ENCODE data around the gene ELAVL4.

The ELAVL4 gene

GRCh38 chr1:50180367-50180766 lies 71.6 kb downstream of the ELAVL4 start:
- no peak for DNase-seq

GRCh38 chr1:50181027-50181663 lies 72.4 kb downstream of the ELAVL4 start:
- DNase-seq, result no peak

DNA sequence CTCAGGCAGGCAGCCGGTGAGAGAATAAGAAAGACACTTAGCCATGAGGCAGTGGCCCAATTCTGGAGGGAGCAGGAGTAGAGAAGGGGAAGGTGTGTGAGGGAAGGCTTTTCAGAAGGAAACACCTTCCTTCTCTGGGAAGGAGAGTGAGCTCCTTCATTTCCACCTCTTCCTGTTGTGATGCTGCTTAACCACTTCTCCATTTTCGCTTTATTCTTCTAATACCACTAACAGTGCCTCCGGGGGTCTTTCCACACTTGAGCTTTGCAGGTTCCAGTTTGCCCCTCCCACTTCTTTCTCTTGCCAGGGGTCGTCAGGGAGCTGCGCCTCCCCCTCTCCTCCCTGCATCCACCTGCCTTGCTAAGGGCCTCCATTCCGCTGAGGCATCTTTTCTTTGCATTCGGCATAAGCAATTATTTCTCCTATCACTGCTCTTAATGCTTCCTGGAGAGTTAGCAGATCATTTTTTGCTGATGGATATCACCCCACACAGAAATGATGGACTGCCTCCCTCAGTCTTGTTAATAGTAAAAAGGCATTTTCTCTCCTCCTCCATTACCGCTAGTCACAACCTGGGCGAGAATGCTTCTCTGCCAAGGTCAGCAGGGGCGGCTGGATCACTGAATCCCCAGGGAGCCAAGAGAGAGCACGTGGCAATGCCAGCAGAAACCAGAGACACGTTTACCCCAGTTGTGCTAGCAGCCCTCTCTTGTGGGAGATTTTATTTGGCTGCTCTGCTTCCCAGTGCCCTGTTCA lies 74.8 kb downstream of the ELAVL4 start:
- DNase-seq, result no peak

GRCh38 chr1:50189369-50189768 lies 80.6 kb downstream of the ELAVL4 start:
- DNase-seq, result peak; percentile 4

DNA sequence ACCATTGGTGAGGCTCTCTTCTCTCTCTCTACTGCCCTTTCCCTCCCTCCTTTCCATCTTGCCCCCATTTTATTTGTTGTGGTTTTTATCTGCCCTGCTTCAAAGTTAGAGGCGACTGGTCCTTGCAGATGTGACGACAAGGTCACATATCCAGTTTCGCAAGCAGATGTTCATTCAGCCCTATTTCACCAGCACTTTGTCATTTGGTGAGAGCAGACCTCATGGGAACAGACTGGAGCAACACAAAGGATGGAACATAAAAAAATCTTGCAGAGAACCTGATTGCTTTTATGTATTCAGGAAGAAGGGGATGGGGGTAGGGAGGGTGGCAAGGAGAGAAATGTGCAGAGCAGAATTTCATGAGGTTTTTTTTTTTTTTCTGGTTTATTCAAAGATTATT lies 84.3 kb downstream of the ELAVL4 start:
- no peak for DNase-seq

DNA sequence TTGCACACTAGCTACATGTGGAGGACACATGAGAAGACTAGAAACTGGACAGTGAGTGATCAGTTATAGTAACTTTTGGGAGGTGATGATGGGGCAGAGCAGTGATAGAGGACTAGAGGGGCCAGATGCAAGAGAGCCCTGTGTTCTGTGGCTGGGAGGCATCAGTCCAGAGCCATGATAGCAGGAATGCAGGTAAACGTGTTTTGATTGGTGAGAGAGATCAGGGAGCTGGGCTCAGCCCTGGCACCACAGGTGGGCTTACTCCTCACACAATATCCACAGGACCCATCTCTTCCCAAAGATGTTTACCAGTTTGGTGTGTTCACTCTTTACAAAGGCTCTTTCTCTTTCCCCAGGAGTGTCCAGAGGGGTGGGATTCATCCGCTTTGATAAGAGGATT lies 86.5 kb downstream of the ELAVL4 start:
- no peak for DNase-seq

- DNase-seq, result no peak
These were observed 87.4 kb downstream of the ELAVL4 start for GRCh38 chr1:50196081-50196480.

DNA sequence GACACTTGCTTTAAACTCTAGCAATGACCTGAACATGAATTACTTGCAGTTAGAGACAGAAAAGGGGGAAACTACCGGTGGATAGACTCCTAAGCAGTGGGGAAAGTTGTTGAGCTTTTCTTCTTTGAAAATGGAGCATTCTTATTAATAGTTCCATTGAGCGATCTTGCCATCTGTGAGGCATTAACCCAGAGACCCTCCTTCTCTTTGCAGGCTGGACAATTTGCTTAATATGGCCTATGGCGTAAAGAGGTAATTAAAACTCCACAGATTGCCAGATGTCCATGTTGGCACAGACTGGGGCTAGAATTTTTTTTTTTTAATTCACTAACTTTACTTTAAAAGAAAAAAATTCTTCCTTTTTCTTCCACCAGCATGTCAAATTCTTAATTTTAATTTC lies 88.5 kb downstream of the ELAVL4 start:
- DNase-seq, result no peak

DNA sequence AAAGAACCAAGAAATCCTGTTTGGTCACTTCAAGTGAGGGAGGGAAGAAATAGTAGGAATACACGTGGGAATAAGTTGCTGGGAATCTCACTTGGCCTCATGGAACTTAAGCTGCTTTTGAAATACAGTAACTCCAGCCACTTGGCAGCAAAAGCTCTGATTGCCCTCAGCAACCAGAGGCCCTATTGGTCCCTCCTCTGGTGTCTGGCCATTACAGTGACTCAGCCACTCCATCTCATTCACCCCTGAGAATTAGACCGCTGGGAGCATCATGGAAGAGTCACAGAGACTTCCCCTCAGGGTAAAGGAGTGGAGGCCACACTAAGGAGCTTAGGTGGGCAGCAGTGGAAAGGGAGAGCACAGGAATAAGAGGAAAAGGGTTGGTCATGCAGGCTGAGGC lies 99.6 kb downstream of the ELAVL4 start:
- DNase-seq, result no peak

DNA sequence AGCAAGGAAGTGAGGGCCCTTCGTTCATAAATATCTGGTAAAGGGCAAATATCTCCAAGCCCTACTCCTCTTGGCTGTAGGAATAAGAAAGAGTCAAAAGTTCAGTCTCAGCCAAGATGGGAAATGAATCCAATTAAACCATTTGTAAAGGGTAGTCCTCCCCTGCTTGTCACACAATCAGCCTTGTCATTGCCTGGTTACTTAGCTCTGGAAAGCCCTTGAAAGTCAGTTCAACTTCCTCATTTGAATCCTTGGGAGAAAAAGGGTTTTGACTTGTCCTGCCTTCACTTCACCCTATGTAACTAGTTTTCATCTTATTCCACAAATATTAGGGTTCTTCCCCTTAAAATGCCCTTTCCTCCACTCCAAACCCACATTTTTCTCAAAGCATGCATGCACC lies 100.0 kb downstream of the ELAVL4 start:
- no peak for DNase-seq

DNA sequence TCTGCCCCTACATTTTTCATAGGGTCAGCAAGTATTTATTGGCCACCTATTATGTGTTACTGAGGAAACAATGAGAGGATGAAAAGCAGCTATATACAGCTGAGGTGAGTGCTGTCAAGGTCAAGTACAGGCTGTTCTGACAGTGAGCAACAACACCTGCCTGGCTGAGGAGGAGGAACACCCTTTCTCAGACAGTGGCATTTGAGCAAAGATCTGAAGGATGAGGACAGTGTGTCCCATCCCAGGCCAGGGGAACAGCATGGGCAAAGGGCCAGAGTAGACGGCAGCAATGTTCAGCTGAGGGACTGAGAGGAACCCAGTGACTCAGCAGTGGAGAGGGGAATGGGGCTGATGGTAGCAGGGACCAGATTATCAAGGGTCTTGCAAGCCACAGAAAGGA lies 101.0 kb downstream of the ELAVL4 start:
- DNase-seq, result no peak

DNA sequence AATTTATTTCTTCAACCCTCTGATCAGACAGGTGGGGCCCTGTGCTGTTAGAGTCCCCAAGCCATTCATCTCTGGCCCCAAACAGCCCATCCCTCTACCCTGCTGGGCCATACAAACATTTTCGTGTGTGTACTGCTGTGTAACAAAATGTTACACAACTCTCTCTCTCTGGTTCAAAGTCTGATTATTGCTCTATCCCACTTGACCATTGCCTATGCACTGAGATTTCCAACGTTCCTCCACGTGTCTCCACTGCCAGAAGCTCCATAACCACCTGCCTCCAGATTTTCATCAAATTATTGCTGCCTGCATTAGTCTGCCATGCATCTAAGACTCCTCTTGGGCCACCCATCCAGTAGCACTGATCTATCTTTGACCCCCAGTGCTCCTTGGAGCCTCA lies 104.8 kb downstream of the ELAVL4 start:
- no peak for DNase-seq

- DNase-seq, result no peak
These were observed 106.0 kb downstream of the ELAVL4 start for GRCh38 chr1:50214717-50215116.

DNA sequence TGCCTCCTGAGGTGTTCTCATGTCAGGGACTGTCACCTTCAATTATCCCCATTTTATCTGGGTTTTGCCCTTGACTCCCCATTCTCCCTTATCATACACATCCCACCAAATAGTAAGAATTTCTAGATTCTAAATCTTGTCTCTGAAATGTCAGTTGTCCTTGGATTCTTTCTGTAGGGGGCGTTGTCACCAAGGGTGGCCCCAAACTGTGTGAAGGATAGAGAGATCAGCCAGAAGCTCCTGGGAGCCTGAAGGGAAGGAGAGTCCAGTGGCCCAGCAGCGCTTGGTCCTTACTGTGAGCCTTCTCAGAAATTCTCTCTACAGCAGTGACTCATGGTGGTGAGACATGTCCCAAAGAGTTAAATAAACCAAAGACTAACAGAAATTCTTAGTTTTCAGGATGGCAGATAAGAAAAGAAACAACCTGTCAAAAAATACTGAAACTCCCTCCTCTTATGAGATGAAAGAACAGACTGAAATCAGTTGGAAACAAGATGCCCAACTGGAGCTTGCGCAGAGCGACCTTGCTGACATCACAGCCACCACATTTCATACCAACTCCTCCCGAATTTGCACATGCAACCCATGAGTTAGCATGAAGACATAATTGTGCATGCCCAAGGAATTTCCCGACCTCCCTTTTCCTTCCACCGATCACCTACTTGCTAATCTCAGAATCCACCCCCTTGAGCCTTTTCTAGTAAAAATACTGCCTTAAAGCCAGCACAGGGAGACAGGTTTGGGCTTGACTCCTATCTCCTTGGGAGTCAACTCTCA lies 109.8 kb downstream of the ELAVL4 start:
- no peak for DNase-seq

GRCh38 chr1:50228871-50229384 lies 120.2 kb downstream of the ELAVL4 start:
- DNase-seq, result no peak

DNA sequence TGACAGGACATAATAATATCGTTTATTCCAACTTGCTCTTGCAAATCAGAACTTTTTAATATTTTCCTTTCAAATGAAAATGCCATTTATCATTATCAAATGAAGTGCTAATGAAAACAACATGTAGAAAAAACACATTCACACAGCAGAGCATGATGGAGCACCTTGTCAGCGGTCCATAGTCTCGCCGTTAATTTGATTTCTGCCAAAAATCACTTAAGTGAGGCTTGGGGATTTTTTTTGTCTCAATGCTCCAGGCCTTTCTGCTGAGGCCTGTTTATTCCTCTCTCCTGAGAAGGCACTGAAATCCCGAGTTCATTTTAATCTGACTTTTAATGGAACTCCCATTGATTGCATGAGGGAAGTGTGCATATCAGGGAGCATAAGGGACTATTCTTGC lies 122.5 kb downstream of the ELAVL4 start:
- no peak for DNase-seq

DNA sequence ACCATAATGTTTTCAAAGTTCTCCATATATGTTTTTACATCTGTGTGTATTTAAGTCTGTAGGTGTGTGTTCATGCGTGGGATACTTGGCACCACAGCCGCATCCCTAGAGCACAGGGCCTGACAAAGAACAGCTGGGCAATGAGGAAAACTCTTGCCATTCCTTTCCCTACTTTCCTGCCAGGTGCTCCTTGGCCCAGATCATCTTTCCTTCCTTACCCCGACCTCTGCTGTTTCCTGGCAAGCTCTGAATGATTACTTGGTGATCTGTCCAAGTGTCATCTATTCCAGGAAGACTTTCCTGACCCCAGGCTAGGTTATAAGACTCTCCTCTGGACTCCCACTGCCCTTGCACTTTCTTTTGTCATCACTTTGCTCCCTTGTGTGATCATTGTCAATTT lies 123.6 kb downstream of the ELAVL4 start:
- no peak for DNase-seq

DNA sequence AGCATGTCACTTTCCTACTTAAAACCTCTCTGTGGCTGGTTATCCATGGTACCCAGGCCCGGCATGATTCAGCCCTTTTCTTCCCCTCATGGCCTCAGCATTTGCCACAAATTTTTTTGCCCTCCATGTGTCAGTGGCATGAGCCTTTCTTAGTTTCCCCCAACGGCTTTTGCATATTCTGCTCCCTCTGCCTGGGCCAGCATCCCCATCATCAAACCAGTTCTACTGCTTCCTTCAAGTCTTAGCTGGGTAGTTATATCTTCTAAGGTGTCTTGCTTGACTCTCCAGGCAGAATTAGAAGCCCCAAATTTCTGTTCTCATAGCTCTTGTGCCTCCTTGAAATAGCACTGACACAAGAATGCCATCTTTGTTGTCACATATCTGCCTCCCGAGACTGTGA lies 127.9 kb downstream of the ELAVL4 start:
- DNase-seq, result no peak

GRCh38 chr1:50237056-50237455 lies 128.3 kb downstream of the ELAVL4 start:
- DNase-seq, result no peak

DNA sequence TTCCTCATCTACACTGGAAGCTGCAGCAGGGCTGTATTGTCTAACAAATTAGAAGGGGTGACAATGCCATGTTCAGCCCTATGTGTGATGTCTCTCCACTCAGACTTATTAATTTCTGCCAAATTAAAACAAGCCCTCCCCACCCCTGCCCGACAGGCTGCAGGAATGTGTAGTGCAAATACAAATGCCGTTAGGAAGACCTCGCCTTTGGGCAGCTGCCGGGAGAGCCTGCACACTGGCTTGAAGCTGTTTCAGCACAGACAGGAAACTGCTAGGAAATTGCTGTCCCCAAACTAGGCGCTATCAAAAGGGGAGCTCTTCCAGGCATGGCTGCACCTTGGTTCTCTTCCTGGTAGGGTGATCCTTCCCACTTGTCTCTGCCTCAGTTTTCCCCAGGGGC lies 135.2 kb downstream of the ELAVL4 start:
- DNase-seq, result no peak

DNA sequence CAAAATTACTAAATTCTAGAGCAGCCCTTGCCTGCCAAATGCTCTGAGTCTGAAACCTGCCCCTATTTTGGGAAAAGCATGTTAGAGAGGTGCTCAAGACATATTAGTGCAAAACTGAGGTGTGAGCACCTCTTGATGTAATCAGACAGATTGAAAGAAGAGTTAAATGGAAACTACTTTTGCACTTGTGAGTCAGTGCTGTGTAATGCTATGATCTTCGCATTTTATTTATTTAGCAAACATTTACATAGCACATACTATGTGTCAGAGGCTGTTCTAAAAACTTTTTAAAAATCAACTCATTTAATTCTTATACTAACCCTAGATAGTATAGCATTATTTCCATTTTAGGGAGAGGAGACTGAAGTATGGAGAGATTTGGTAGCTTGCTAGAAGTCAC lies 138.1 kb downstream of the ELAVL4 start:
- no peak for DNase-seq

GRCh38 chr1:50251702-50252101 lies 143.0 kb downstream of the ELAVL4 start:
- DNase-seq, result peak; percentile 13

GRCh38 chr1:50252196-50252595 lies 143.5 kb downstream of the ELAVL4 start:
- DNase-seq, result no peak

Measured in fibroblast of skin of scalp (primary cell).